Type B pancreatic cell (in vitro differentiated cells): ENCODE results near the gene ELL2. TPM values are rescaled to one million over a fixed set of nuclear protein-coding genes. Genes with fewer than 3 reads are reported as not detected.
A peak's percentile ranks its signal among the peaks of the same experiment; 100 is the strongest.
"Not testable (repeated sequence)": the region's sequence is repeated elsewhere in the genome, so short reads cannot be mapped to it uniquely, and the experiment has no call there.

Experiments
- DNase-seq: peaks from one replicate; pipeline ENCODE4 v3.0.0; 2021; ENCODE audit warnings: mixed read lengths; ENCODE audit not compliant: unreplicated experiment; ENCODE audit errors: extremely low spot score
- H3K27ac Mint-ChIP-seq: 2 replicates; pipeline ENCODE4 v1.8.0; 2021; ENCODE audit warnings: mild to moderate bottlenecking, mixed read lengths
- H3K27me3 Mint-ChIP-seq: 2 replicates; pipeline ENCODE4 v1.8.0; 2021; ENCODE audit warnings: mixed read lengths
- H3K36me3 Mint-ChIP-seq: 2 replicates; pipeline ENCODE4 v1.8.0; 2021; ENCODE audit warnings: mixed read lengths
- H3K4me1 Mint-ChIP-seq: one replicate; pipeline ENCODE4 v1.8.0; 2021; ENCODE audit warnings: mixed read lengths; ENCODE audit not compliant: unreplicated experiment
- H3K4me3 Mint-ChIP-seq: 2 replicates; pipeline ENCODE4 v1.8.0; 2021; ENCODE audit warnings: mild to moderate bottlenecking, mixed read lengths
- H3K9me3 Mint-ChIP-seq: 2 replicates; pipeline ENCODE4 v1.8.0; 2021; ENCODE audit warnings: mixed read lengths
- total RNA-seq: library from RNA; stranded (reverse); gene quantifications from 2 replicates; pipeline ENCODE4 v1.2.1, GENCODE V29; 2021; ENCODE audit warnings: low replicate concordance
- TF ChIP-seq, protein P1 (sequence below): fragments of 200-600 bp; sonication (generic); conservative IDR thresholded peaks from 2 replicates; pipeline ENCODE4 v1.5.0; 2021; ENCODE audit warnings: antibody characterized with exemption, mild to moderate bottlenecking

Gene ELL2
- total RNA-seq, 1 donor from 2014 or later = 33.9 TPM

DNA sequence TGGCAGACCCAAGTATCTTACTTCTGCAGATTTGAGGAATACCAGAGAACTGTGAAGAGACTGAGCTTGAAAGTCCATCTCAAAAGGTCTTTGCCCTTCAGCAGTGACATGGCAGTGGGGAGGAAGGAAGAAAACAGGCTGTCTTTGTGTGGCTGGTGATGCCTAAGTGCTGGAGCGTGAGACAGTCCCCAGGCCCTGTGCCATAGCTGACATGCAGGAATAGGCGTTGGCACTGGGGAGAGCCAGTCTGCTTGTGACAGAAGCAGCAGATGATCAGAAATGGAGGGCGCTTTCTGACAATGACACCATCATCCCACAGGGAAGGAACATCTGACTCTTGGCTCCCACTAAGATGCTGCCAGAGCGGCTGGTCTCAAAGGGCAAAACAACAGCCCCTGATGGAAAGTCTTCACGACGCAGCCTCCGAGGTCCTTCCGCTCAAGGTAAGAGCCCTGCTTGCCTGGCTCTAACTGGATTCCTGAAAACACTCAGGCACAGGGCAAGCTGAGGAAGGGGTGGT lies 123.6 kb downstream of the ELL2 start:
- no peak for DNase-seq
- Mint-ChIP-seq H3K36me3 (no peaks in the 10 kb centered on the region), H3K4me3 (no peak overlapping the region), H3K27me3 (no peaks in the 10 kb centered on the region), H3K4me1 (peaks cover 5% of the 10 kb centered on the region), H3K9me3 (no peaks in the 10 kb centered on the region), H3K27ac (no peak overlapping the region)
- TF ChIP-seq, protein P1, sequence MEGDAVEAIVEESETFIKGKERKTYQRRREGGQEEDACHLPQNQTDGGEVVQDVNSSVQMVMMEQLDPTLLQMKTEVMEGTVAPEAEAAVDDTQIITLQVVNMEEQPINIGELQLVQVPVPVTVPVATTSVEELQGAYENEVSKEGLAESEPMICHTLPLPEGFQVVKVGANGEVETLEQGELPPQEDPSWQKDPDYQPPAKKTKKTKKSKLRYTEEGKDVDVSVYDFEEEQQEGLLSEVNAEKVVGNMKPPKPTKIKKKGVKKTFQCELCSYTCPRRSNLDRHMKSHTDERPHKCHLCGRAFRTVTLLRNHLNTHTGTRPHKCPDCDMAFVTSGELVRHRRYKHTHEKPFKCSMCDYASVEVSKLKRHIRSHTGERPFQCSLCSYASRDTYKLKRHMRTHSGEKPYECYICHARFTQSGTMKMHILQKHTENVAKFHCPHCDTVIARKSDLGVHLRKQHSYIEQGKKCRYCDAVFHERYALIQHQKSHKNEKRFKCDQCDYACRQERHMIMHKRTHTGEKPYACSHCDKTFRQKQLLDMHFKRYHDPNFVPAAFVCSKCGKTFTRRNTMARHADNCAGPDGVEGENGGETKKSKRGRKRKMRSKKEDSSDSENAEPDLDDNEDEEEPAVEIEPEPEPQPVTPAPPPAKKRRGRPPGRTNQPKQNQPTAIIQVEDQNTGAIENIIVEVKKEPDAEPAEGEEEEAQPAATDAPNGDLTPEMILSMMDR = no peak

DNA sequence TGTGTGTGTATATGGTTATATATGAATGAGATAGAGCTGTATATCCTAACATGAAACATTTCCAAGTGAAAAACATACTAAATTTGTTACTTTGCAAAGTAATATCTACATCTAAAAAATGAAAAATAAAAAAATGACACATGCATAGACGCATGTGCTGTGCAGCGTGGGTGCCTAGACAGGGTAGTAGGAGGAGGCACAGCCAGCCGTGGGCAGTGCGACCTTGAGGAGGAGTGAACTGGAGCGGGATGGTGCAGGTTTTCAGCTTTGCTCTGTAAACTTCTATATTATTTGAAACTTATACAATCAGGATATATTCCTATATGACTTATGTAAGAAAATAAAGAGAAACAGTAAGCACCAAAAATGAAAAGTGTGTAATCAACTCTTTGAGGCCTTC lies 124.2 kb downstream of the ELL2 start:
- H3K9me3 Mint-ChIP-seq = no peaks in the 10 kb centered on the region
- H3K36me3 Mint-ChIP-seq = no peaks in the 10 kb centered on the region
- H3K4me3 Mint-ChIP-seq = no peak overlapping the region
- TF ChIP-seq, protein P1 = no peak
- H3K4me1 Mint-ChIP-seq = peaks cover 5% of the 10 kb centered on the region
- no peaks in the 10 kb centered on the region for H3K27me3 Mint-ChIP-seq
- no peak overlapping the region for H3K27ac Mint-ChIP-seq
- no peak for DNase-seq

DNA sequence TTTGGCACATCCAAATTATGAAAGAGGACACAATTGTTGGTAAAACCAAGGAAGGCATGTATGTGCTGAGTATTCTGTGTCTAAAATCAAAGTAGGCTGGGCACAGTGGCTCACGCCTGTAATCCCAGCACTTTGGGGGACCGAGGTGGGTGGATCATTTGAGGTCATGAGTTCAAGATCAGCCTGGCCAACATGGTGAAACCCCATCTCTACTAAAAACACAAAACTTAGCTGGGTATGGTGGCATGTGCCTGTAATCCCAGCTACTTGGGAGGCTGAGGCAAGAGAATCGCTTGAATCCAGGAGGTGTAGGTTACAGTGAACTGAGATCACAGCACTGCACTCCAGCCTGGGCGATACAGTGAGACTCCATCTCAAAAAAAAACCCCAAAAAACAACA lies 124.7 kb downstream of the ELL2 start:
- not testable (repeated sequence) for H3K27ac Mint-ChIP-seq, H3K4me1 Mint-ChIP-seq, H3K27me3 Mint-ChIP-seq, DNase-seq, H3K36me3 Mint-ChIP-seq, H3K9me3 Mint-ChIP-seq
- H3K4me3 Mint-ChIP-seq = peak overlapping the region; percentile 27

DNA sequence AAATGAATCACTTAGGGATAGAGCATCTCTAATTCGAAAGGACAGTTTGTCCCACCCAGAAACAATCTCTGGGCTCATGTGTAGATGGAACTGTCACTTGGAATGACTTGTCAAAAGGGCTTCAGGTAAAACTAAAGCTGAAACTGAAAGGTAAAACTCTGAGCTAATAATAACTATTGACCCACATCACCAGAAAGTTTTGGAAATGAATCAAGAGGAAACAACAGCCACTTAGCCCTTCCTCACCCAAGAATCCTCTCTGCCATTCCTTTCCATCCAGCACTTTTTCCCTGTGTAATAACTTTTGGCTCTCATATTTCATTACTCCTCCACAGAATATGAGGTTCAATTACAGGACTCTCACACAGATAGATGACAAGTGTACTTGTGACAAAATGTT lies 125.1 kb downstream of the ELL2 start:
- no peaks in the 10 kb centered on the region for H3K36me3 Mint-ChIP-seq
- no peaks in the 10 kb centered on the region for H3K27me3 Mint-ChIP-seq
- H3K4me3 Mint-ChIP-seq = peak overlapping the region; percentile 27
- TF ChIP-seq, protein P1 = no peak
- DNase-seq = no peak
- H3K9me3 Mint-ChIP-seq = no peaks in the 10 kb centered on the region
- peaks cover 5% of the 10 kb centered on the region for H3K4me1 Mint-ChIP-seq
- H3K27ac Mint-ChIP-seq = no peak overlapping the region

DNA sequence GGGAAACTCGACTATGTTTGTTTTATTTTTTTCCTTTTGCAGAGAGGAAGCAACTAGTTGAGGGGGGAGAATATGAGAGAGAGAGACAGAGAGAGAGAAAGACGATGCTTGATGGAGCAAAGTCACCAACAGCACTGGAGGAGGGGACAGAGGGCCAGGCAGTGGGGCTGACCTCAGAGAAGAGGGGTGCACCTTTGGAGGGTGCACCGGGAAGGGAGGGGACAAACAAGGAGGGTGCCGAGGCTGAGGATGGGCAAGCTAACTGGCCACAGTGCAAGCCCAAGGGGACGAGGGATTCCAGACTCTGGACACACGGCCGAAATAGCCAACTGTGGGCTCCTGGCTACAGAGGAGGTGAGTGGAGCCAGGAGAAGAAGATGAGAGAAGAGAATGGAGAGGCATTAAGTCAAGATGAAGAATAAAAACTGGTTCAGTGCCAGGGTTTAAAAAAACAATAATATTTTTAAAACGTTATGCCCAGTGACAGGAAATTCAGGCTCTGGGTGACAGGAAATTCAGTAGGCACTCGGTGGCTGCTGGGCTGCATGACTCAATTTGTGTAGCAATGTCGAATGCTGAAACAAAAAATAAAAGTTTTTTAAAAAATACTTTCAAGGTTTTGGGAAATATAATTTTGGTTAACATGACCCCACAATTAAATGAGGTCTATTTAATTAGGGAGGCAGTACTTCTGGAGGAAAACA lies 125.8 kb downstream of the ELL2 start:
- H3K27ac Mint-ChIP-seq = no peak overlapping the region

More for the DNA sequence above, 125.8 kb downstream of the ELL2 start:
- no peaks in the 10 kb centered on the region for H3K36me3 Mint-ChIP-seq
- DNase-seq = no peak
- no peaks in the 10 kb centered on the region for H3K27me3 Mint-ChIP-seq
- peaks cover 5% of the 10 kb centered on the region for H3K4me1 Mint-ChIP-seq
- H3K4me3 Mint-ChIP-seq = no peak overlapping the region
- TF ChIP-seq, protein P1 = no peak
- no peaks in the 10 kb centered on the region for H3K9me3 Mint-ChIP-seq

Other genes starting within 250 kb of the ELL2 start
- 41.7 and 76.3 TPM in 2 replicates for gene RHOBTB3, start 230.5 kb downstream of the ELL2 start, total RNA-seq
- gene GLRX, start 139.1 kb downstream of the ELL2 start, total RNA-seq = 17.8 and 18.7 TPM in 2 replicates